Endothelial cell of umbilical vein (primary cell): ENCODE results near the gene PLEKHG4B.

ENCODE experiments used
- POLR2A ChIP-seq: IDR thresholded peaks from 2 replicates; pipeline ENCODE4 v1.6.1; 2012; ENCODE audit warnings: low read depth, mild to moderate bottlenecking, control low read depth, low read length
- POLR2AphosphoS5 ChIP-seq: IDR thresholded peaks from 2 replicates; pipeline ENCODE4 v1.6.1; 2012; ENCODE audit warnings: low read depth, mild to moderate bottlenecking, control low read depth, low read length, moderate library complexity; ENCODE audit not compliant: insufficient read depth
- TF ChIP-seq, protein P1 (sequence below), 2 donors: IDR thresholded peaks; 1 replicate in 1 of 2; 2 replicates in 1 of 2; pipeline ENCODE4 v1.5.1; 2011; ENCODE audit warnings: low read length in 2 of 2, mild to moderate bottlenecking in 2 of 2, moderate library complexity in 2 of 2, control low read depth in 1 of 2, inconsistent platforms in 1 of 2, low read depth in 1 of 2; ENCODE audit not compliant: insufficient read depth in 1 of 2; ENCODE audit errors: extremely low read depth in 1 of 2

DNA sequence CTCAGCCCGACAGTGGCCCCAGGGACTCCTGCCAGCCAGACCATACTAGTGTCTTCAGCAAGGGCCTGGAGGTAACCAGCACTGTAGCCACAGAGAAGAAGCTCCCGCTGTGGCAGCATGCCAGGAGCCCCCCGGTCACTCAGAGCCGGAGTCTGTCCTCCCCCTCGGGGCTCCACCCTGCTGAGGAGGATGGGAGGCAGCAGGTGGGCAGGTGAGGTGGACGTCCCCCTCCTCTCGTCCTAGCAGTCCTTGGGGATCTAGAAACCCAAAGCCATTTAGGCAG, 71.3 kb downstream of the PLEKHG4B start:
- TF ChIP-seq, protein P1, sequence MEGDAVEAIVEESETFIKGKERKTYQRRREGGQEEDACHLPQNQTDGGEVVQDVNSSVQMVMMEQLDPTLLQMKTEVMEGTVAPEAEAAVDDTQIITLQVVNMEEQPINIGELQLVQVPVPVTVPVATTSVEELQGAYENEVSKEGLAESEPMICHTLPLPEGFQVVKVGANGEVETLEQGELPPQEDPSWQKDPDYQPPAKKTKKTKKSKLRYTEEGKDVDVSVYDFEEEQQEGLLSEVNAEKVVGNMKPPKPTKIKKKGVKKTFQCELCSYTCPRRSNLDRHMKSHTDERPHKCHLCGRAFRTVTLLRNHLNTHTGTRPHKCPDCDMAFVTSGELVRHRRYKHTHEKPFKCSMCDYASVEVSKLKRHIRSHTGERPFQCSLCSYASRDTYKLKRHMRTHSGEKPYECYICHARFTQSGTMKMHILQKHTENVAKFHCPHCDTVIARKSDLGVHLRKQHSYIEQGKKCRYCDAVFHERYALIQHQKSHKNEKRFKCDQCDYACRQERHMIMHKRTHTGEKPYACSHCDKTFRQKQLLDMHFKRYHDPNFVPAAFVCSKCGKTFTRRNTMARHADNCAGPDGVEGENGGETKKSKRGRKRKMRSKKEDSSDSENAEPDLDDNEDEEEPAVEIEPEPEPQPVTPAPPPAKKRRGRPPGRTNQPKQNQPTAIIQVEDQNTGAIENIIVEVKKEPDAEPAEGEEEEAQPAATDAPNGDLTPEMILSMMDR (IDR thresholded peaks at IDR 0.05; ENCODE audit: extremely low read depth in 1 of 2, insufficient read depth in 1 of 2, low read depth in 1 of 2, low read length in 2 of 2), result no peak
- no peak for TF ChIP-seq POLR2A
- TF ChIP-seq POLR2AphosphoS5, result no peak
